Measurements from ENCODE around the gene CELA2A.
"Not testable (repeated sequence)": the region's sequence is repeated elsewhere in the genome, so short reads cannot be mapped to it uniquely, and the experiment has no call there.

DNA sequence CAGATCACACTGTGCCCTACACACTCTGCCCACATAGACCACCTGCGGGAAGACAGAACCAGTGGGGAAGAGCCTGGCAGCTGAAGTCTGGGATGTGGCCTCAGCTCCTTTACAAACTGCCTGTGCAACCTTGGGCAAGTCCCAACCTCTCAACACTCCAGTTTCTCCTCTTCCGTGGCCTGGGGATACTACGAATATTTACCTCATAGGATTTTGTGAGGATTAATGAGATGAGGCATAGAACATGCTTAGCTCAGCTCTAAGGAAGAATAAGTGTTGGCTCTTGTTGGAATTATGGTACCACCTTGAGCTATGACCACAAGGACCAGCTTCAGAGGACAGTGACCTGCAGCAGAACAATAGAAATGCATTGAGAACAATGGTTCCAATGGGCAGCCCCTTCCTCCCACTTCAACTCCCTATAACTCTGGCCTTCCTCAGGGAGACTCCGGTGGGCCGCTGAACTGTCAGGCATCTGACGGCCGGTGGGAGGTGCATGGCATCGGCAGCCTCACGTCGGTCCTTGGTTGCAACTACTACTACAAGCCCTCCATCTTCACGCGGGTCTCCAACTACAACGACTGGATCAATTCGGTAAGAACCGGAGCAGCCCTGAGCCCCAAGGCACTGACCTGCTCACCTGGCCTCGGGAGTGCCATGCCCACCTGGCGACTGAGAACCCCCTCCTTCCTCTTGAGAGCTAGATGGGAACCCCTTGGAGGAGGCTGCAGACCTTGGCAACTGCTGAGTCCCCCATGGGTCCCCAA, 30.5 kb downstream of the CELA2A start:
- not testable (repeated sequence) for TF ChIP-seq NR1H2 (CRISPR knock-in tag; IDR thresholded peaks at IDR 0.05); ZNF561 (CRISPR knock-in tag; conservative IDR thresholded peaks at IDR 0.05); ATF2 (CRISPR knock-in tag; IDR thresholded peaks at IDR 0.05); ZNF212 (CRISPR knock-in tag; IDR thresholded peaks at IDR 0.05); NFE2 (IDR thresholded peaks at IDR 0.05; ENCODE audit: low read depth); FOXM1 (IDR thresholded peaks at IDR 0.05; ENCODE audit: low read depth); FOXM1 (CRISPR knock-in tag; IDR thresholded peaks at IDR 0.05; ENCODE audit: low read depth); SREBF2 (CRISPR knock-in tag; IDR thresholded peaks at IDR 0.05); FOXP1 (CRISPR knock-in tag; IDR thresholded peaks at IDR 0.05); USF2 (CRISPR knock-in tag; IDR thresholded peaks at IDR 0.05)
- TF ChIP-seq, protein P1, sequence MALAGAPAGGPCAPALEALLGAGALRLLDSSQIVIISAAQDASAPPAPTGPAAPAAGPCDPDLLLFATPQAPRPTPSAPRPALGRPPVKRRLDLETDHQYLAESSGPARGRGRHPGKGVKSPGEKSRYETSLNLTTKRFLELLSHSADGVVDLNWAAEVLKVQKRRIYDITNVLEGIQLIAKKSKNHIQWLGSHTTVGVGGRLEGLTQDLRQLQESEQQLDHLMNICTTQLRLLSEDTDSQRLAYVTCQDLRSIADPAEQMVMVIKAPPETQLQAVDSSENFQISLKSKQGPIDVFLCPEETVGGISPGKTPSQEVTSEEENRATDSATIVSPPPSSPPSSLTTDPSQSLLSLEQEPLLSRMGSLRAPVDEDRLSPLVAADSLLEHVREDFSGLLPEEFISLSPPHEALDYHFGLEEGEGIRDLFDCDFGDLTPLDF (CRISPR knock-in tag; IDR thresholded peaks at IDR 0.05): not testable (repeated sequence)
- TF ChIP-seq, protein P2, sequence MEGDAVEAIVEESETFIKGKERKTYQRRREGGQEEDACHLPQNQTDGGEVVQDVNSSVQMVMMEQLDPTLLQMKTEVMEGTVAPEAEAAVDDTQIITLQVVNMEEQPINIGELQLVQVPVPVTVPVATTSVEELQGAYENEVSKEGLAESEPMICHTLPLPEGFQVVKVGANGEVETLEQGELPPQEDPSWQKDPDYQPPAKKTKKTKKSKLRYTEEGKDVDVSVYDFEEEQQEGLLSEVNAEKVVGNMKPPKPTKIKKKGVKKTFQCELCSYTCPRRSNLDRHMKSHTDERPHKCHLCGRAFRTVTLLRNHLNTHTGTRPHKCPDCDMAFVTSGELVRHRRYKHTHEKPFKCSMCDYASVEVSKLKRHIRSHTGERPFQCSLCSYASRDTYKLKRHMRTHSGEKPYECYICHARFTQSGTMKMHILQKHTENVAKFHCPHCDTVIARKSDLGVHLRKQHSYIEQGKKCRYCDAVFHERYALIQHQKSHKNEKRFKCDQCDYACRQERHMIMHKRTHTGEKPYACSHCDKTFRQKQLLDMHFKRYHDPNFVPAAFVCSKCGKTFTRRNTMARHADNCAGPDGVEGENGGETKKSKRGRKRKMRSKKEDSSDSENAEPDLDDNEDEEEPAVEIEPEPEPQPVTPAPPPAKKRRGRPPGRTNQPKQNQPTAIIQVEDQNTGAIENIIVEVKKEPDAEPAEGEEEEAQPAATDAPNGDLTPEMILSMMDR (IDR thresholded peaks at IDR 0.05 in 2 of 3, conservative IDR thresholded peaks at IDR 0.05 in 1 of 3; ENCODE audit: insufficient read depth in 2 of 3, low read depth in 1 of 3, low read length in 3 of 3): not testable (repeated sequence)

All from K562 (cell line).